GM19468 (cell line): ENCODE results near the gene JKAMP.
"Not testable (repeated sequence)": the region's sequence is repeated elsewhere in the genome, so short reads cannot be mapped to it uniquely, and the experiment has no call there.

ENCODE experiments used
- ATAC-seq: cut with Tn5 transposase; IDR thresholded peaks from one replicate; pipeline ENCODE4 v1.9.1; 2021; ENCODE audit warnings: mild to moderate bottlenecking, moderate library complexity, moderate number of reproducible peaks; ENCODE audit not compliant: unreplicated experiment; ENCODE audit errors: extremely low read depth

Gene JKAMP, protein sequence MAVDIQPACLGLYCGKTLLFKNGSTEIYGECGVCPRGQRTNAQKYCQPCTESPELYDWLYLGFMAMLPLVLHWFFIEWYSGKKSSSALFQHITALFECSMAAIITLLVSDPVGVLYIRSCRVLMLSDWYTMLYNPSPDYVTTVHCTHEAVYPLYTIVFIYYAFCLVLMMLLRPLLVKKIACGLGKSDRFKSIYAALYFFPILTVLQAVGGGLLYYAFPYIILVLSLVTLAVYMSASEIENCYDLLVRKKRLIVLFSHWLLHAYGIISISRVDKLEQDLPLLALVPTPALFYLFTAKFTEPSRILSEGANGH

DNA sequence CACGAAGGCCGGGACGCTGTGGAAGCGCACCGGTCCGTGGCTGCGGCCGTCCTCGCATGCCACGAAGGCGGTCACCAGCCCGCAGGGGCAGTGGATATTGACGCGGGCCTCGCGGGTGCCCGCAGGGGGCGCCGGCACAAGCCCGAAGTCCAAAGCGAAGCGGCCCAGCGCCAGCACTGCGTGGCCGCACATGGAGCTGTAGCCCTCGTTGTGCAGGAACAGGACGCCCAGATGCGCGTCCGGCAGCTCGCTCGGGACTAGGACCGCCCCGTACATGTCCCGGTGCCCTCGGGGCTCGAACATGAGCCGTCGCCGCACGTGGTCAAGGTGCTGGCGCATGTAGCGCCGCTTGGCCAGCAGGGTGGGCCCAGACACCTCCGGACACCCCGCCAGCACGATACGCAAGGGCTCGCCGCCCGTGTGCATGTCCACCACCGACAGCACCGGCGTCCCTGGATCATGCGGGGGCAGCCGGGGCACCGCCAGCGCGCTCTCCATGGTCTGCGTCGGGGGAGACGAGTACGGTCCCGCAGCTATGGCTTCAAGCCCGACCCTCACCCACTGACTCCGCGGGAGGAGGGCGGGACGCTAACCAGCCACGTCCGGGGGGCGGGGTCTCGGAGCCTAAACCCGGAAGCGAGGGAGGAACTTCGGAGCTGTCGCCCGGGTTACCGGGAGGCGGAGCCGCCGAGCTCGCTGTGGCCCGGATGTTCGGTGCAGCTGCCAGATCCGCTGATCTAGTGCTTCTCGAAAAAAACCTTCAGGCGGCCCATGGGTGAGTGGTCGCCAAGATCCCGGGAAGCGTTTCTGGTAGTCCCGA, at the start of gene JKAMP, which contains the start of gene L3HYPDH:
JKAMP (plus strand) TSS at position 699 of the 820 bp plus-strand sequence; CDS start at position 772, 73 bp downstream.
L3HYPDH (minus strand) TSS at position 590 of the 820 bp plus-strand sequence; CDS start at position 498, 92 bp downstream.
- ATAC-seq, result peak; percentile 67

DNA sequence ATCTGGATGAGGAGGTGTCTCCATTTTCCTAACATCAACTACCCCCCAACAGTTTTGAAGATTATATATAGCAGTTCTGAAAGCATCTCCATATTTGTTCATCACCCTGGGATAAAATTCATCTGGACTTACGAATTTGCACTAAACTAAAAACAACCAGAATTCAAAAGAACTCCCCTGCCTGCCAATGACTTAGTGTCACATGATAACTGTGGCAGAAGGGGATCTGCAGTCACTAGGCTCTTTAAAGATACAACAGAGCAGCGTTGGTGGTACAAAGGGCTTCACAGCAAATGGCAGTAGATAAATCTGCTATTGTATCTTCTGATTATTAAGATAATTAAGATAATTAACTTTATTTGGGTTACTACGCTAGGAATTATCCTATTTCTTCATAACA, 49.2 kb upstream of the JKAMP start:
- ATAC-seq, result no peak

DNA sequence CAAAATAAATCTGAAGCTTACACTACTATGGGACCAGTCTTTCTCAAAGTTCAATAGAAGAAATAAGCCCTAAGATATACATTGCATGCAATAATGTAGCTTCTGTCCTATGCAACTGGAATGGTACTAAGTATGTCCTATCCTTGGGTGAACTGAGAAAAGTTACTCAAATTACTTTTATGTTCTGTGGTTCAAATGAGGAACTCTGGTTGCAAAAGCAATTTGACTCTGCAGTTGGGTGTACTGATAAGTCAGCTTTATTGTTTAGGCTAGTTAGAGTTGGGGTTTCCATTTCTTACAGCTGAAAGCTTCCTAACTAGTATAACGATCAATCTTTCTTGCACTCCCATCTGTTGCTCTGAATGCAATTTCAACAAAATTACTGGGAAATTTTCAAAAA, 48.3 kb upstream of the JKAMP start:
- no peak for ATAC-seq

DNA sequence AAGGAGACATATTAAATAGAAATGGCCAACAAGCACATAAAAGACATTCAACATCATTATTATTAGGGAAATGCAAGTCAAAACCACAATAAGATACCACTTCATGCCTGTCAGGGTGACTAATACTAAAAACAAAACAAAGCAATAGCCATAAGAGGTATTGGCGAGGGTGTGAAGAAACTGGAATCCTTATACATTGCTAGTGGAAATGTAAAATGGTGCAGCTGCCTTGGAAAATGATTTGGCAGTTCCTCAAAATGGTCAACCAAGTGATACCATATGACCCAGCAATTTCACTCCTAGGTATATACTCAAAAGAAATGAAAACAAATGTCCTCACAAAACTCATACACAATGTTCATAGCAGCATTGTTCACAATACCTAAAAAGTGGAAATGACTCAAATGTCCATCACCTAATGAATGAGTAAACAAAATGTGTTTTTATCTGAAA, 46.1 kb upstream of the JKAMP start:
- no peak for ATAC-seq

DNA sequence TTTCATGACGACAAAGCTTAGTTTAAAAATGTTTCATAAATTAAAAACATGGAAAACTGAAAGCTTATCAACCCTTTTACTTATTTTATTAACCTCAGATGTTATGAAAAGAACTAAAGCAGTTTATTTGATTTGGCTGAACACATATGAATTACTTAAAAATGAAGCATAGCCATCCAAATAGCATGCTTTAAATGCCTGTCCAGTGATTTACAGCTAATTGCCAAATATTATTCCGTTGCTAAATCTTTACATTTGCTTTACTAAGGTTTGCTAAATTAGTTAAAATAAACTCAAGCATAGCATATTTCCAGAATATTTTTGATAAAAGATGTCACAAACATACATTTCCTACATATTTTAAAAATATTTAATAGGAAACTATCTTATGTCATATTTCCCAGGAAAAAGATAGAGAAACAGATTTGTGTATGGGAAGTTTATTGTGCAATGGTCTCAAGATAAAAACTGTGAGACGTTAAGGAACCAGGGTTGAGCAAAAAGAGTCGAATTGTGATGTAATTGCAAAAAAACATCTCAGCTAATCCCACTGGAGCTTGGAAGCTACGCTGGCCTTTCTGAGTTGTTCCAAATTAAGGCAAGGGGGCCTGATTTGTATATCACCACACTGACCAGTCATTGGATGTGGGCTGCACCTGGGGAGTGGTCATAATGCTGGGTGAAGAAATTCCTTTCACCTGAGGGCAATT, 44.9 kb upstream of the JKAMP start:
- no peak for ATAC-seq

DNA sequence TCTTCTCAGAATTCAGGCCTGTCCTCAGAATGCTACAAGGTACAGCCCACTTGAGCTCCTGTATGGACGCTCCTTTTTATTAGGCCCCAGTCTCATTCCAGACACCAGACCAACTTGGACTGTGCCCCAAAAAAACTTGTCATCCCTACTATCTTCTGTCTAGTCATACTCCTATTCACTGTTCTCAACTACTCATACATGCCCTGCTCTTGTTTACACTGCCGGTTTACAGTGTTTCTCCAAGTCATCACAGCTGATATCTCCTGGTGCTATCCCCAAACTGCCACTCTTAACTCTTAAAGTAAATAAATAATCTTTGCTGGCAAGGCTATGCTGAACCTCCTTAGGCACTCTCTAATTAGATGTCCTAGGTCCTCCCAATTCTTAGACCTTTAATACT, 35.6 kb upstream of the JKAMP start:
- not testable (repeated sequence) for ATAC-seq

DNA sequence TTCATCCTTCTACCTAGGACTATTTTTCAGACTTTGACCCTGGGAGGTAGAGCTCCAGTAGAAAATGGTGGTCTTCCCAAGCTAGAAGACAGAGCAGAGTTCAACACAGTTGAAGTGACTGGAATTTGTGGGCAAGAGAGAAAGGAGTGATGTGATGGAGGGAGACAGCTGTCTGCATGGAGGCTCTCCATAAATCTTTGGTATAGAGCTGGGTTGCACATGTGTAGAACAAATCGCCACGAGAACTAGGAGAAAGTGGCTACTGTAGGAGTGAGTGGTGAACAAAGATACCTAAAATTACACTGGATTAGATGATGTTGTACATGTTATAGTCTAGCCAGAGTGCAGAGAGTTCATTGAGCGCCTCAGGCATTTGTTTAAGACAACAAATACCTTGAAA, 33.6 kb upstream of the JKAMP start:
- no peak for ATAC-seq

DNA sequence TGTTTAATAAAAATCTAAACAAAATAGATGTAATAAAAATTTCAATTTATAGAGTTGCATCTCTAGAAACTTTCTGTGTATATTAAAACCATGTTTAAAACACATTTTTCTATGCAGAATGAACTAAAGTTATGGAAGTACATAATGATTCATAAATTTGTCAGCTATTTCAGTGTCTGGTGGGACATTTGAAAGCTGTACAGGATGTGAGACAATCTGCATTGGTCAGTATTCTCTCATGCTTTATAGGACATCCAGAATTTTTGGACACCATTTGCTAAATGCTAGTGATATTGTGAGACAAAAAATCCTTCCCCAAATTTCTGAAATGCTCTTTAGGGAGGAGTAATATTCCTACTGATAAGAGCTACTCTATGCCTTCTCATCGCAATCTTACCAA, 32.5 kb upstream of the JKAMP start:
- no peak for ATAC-seq

DNA sequence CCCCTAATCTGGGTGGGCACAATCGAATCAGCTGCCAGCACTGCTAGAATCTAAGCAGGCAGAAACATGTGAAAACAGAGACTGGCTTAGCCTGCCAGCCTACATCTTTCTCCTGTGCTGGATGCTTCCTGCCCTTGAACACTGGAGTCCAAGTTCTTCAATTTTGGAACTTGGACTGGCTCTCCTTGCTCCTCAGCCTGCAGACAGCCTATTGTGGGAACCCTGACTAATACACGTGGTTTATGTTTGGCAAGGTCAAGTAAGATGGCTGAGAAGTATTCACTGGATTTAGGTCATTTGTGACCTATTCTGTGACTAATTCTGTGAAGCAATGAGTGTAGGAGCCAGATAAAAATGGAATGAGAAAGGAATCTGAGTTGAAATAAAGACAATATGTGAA, 30.2 kb upstream of the JKAMP start:
- no peak for ATAC-seq

DNA sequence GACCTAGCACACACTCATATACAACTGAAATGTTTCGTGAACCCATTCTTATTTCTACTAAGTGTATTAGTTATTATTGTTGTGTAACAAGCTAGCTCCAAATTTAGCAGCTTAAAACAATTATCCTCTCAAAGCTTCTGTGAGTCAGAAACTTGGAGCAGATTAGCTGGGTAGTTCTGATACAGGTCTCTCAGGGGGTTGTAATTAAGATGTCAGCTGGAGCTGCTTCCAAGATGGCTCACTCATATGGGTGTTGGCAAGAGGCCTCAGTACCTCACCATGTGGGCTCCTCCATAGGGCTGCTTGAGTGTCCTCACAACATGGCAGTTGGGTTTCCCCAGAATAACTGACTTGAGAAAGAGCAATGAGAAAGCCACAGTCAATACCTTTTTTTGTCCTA, 28.9 kb upstream of the JKAMP start:
- no peak for ATAC-seq

DNA sequence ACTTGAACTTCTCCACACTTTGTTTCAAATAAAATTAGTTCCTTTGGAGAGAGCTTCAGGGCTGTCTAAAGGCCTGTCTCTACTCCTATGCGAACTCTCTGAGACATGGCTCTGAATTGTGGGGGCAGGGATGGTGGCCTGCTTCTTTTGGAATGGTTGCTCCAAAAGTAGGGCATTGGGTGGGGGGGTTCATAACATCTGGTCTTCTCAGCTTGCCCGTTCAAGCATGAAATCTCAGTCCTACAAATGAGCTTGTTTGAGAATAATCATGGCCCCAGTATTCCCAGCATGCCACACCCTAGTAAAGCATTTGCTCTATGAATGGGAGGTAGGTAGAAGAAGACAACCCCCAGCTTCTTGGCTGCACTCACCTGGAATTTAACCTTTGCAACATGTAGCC, 25.8 kb upstream of the JKAMP start:
- ATAC-seq, result no peak

DNA sequence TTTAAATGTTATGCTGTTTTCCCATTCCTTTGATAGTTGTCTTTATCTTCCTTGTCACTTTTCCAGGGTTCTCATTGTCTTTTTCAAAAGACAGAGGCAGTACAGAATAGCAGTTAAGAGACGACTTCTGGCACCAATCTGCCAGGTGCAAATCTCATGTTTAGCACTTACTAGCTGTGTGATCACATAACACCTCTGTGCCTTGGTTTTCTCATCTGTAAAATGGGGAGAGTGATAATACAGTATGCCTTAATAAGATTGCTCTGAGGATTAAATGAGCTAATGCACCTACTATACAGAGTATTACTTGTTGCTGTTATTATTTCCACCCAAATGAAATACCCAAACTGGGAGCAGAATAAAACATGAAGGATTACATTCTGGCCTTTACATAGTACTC, 23.9 kb upstream of the JKAMP start:
- no peak for ATAC-seq

DNA sequence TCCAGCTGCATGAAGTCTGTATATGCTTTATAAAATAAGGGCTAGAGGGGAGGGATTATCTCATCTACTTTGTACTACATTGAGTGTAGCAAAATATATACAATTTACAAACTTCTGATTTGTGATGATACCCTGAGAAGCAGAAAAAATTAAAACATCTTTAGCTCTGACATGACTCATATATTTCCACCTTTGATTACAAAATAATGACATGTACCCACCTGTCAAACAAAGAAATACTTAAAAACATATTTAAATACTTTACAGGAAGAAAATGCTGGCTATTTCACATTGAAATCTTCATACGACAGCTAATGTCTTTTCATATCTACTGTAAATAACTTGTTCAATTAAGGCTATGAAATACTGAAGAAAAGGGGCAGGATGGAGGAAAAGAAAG, 22.4 kb upstream of the JKAMP start:
- no peak for ATAC-seq

DNA sequence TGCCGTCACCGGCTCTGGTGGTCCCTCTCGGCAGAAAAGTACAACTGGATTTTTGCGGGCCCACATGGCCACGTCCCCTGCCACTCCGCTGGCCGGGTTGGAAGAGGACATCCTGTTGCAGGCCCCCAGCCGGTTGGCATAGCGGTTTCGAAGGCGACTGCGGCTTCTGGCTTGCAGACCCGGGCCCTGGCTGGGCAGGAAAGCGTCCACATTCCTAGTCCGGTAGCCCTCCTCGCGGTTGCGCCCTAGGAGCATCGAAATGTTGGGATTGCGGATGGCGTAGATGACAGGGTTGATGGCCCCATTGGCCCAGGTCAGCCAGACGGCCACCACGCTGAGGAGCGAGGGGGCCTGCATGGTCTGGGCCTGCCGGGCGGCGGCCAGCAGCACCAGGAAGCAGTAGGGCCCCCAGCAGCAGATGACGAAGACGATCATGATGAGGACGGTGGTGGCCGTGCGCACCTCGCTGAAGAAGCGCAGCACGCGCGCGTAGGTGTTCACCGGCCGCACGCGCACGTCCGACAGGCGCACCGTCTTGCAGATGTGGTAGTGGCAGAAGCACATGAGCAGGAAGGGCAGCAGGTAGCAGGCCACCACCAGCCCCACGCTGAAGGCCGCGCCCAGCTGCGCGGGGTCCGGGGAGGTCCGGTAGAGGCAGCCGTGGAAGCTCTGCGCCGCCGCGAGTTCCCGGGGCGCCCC, 20.4 kb upstream of the JKAMP start:
- no peak for ATAC-seq

DNA sequence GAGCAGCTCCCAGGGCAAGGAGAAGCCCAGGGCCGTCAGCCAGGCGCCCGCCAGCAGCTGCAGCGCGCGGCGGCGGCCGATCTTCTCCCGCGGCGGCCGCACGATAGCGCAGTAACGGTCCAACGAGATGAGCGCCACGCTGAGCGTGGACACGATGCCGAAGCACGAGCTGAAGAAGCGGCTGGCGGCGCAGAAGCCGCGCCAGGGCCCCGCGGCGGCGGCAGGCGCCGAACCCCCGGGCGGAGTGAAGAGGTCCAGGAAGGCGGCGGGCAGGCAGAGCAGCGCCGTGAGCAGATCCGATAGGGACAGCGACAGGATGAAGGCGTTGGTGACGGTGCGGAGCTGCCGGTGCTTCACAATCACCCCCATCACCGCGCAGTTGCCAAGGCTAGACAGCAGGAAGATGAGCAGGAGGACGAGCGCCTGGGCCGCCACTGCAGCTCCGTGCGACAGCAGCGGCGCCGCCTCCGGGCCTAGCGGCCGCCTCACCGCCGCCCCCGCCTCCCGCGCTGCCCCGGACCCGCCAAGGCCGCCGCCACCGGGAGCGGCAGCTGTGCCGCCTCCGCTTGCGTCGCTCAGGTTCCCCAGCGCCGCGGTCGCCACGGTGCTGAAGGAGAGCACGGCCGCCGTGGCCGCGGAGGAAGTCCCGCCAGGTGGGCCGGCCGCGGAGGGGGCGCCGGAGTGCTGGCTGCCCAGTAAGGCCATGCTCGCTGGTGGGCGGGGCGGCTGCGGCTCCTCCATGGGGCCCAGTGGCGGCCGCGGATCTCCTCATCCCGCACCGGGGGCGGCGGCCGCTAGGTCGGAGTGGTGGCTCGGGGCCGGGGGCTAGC, 19.6 kb upstream of the JKAMP start:
- ATAC-seq, result peak; percentile 41

DNA sequence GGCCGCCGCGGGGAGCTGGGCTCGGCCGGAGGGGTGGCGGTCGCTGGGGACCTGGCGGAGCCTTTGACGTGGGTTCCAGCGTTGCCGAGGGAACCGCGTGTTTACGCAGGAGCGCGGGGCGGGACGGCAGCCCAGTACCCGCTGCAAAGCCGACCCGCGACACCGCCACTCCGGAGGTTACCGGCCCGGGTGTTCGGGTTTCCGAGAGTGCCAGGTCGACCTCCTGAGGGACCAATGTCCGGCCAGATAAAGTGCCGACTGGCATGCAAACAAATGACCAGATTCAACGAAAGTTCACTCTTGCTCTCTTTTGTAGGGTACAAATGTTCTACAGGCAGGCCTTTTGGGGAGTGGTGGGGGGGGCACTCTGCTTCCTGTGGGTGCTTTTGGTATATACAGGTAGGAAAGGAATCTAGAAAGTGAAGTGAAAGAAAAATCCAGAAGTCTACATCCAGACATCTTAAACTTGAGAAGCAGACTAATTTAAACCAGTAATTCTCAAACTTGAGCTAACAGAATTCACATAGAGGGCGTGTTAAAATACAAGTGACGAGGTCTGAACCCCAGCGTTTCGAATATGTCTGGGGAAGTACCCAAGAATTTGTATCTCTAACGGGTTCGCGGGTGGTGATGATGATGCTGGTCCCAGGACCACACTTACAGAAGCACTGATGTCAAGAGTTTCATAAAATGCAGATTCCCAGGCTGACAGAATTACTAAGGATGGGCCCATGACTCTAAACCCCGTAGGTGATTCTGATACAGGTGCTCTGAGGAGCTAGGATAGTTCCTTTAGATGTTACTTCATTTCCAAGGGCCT, 18.8 kb upstream of the JKAMP start, which contains the start of gene GPR135:
GPR135 (minus strand) TSS at position 65 of the 820 bp plus-strand sequence. CDS start 154 bp downstream, outside the sequence.
- no peak for ATAC-seq

DNA sequence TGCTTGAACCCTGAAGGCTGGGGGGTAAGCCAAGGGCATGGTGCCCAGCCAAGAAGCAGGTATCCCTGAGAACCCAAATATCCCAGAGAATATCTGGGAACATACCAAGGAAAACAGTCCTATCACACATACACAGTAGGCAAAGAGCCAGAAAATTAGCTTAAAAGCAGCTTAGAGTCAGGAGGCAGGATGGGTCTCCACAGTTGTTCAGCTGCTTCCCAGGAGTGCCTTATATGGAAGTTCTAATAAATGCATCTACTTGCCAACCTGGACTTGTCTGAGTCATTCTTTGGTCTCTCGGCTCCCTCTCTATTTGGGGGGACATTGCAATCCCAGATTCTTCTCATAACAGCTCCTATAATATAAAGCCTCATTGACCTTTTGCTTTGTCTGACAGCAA, 10.1 kb upstream of the JKAMP start:
- no peak for ATAC-seq

DNA sequence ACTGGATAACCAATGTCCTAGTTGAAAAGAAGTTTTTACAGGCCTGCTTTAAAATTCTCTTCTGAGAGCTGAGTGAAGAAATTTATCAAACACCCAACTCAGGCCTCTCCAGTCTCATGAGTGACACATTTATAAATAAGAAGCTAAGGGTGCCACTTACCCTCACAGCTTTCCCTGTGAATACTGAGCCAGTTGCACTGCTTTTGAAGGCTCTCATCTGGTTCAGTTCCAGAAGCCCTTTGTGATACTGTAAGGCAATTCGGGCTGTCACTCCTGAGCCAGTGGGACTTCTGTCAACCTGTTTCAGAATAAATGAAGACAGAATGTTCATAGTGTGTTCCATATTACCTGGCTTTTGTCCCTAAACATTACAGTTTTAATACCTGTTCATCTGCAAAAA, 8.6 kb upstream of the JKAMP start:
- ATAC-seq, result no peak
